Loucy (cell line): ENCODE data around the gene CFAP251.

Source experiments
- H2AFZ ChIP-seq: fragments of 200-600 bp; sonication (generic); 2 replicates; pipeline ENCODE4 v1.6.0; 2016; ENCODE audit warnings: antibody characterized with exemption, mild to moderate bottlenecking, low read length, moderate library complexity
- H3F3A ChIP-seq: fragments of 200-600 bp; 2 replicates; pipeline ENCODE4 v1.6.0; 2016; ENCODE audit warnings: antibody characterized with exemption, low read depth, mild to moderate bottlenecking
- H3K27me3 ChIP-seq: fragments of 200-600 bp; sonication (generic); 2 replicates; pipeline ENCODE4 v1.6.1; 2014; ENCODE audit warnings: low read length, mild to moderate bottlenecking; ENCODE audit not compliant: insufficient read depth, poor library complexity, severe bottlenecking
- H3K36me3 ChIP-seq: fragments of 200-600 bp; sonication (generic); 2 replicates; pipeline ENCODE4 v1.6.1; 2016; ENCODE audit warnings: low read length; ENCODE audit not compliant: insufficient read depth
- H3K4me1 ChIP-seq: fragments of 200-600 bp; sonication (generic); 2 replicates; pipeline ENCODE4 v1.5.1; 2014; ENCODE audit warnings: low read length, mild to moderate bottlenecking; ENCODE audit not compliant: insufficient read depth, poor library complexity, severe bottlenecking
- H3K4me2 ChIP-seq: fragments of 200-600 bp; sonication (generic); 2 replicates; pipeline ENCODE4 v1.6.0; 2014; ENCODE audit warnings: antibody characterized with exemption, low read length, low read depth, mild to moderate bottlenecking; ENCODE audit not compliant: poor library complexity, severe bottlenecking
- H3K4me3 ChIP-seq: fragments of 200-600 bp; sonication (generic); 2 replicates; pipeline ENCODE4 v1.5.1; 2014; ENCODE audit warnings: low read length, mild to moderate bottlenecking, mixed read lengths; ENCODE audit not compliant: poor library complexity, severe bottlenecking
- H3K79me2 ChIP-seq: fragments of 200-600 bp; sonication (generic); 2 replicates; pipeline ENCODE4 v1.6.1; 2014; ENCODE audit warnings: low read length; ENCODE audit not compliant: insufficient read depth
- H3K9ac ChIP-seq: fragments of 200-600 bp; sonication (generic); 2 replicates; pipeline ENCODE4 v1.6.0; 2014; ENCODE audit warnings: mild to moderate bottlenecking, low read depth, low read length, moderate library complexity; ENCODE audit not compliant: poor library complexity, severe bottlenecking
- H3K9me2 ChIP-seq: fragments of 200-600 bp; sonication (generic); replicated peaks from 2 replicates; pipeline ENCODE4 v1.6.1; 2016; ENCODE audit warnings: low read depth, low read length, mixed read lengths
- H3K9me3 ChIP-seq: fragments of 200-600 bp; sonication (generic); 2 replicates; pipeline ENCODE4 v1.6.1; 2014; ENCODE audit warnings: mild to moderate bottlenecking, antibody characterized with exemption, low read length, low read depth; ENCODE audit not compliant: insufficient read depth
- H4K20me1 ChIP-seq: fragments of 200-600 bp; sonication (generic); 2 replicates; pipeline ENCODE4 v1.6.0; 2014; ENCODE audit warnings: antibody characterized with exemption, low read length, mild to moderate bottlenecking; ENCODE audit not compliant: insufficient read depth, poor library complexity, severe bottlenecking
- EZH2phosphoT487 ChIP-seq: fragments of 200-600 bp; IDR thresholded peaks from 2 replicates; pipeline ENCODE4 v1.6.1; 2018; ENCODE audit warnings: antibody characterized with exemption, mild to moderate bottlenecking, moderate library complexity, borderline replicate concordance
- TF ChIP-seq, protein P1 (sequence below): fragments of 200-600 bp; sonication (generic); conservative IDR thresholded peaks from 2 replicates; pipeline ENCODE4 v1.5.1; 2014; ENCODE audit warnings: mild to moderate bottlenecking, antibody characterized with exemption, low read length

CFAP251 gene

DNA sequence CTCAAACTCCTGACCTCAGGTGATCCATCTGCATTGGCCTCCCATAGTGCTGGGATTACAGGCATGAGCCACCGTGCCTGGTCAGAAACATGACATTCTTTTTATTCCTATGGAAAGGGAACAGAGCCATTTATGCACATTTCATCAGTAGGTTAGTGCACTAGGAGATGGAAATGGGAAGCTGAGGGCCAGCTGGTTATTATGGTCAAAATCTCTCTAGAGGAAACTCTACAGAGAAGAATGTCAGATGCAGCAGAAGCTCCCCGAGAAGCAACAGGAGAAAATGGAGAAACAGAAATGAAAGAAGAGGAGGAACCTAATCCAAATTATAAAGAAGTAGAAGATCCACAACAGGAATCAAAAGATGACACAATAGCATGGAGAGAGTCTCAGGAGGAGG lies 2.7 kb downstream of the CFAP251 start:
- Histone ChIP-seq H2AFZ (no peak overlapping the region), H3F3A (no peaks in the 10 kb centered on the region), H4K20me1 (no peaks in the 10 kb centered on the region), H3K9ac (no peak overlapping the region), H3K27me3 (no peaks in the 10 kb centered on the region), H3K9me2 (no peaks in the 10 kb centered on the region), H3K4me1 (no peaks in the 10 kb centered on the region), H3K4me3 (no peak overlapping the region), H3K4me2 (no peak overlapping the region), H3K79me2 (no peaks in the 10 kb centered on the region), H3K9me3 (no peaks in the 10 kb centered on the region), H3K36me3 (peaks cover 18% of the 10 kb centered on the region; the same call in 1 of the 2 replicates)
- TF ChIP-seq EZH2phosphoT487: no peak
- TF ChIP-seq, protein P1, sequence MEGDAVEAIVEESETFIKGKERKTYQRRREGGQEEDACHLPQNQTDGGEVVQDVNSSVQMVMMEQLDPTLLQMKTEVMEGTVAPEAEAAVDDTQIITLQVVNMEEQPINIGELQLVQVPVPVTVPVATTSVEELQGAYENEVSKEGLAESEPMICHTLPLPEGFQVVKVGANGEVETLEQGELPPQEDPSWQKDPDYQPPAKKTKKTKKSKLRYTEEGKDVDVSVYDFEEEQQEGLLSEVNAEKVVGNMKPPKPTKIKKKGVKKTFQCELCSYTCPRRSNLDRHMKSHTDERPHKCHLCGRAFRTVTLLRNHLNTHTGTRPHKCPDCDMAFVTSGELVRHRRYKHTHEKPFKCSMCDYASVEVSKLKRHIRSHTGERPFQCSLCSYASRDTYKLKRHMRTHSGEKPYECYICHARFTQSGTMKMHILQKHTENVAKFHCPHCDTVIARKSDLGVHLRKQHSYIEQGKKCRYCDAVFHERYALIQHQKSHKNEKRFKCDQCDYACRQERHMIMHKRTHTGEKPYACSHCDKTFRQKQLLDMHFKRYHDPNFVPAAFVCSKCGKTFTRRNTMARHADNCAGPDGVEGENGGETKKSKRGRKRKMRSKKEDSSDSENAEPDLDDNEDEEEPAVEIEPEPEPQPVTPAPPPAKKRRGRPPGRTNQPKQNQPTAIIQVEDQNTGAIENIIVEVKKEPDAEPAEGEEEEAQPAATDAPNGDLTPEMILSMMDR: no peak

DNA sequence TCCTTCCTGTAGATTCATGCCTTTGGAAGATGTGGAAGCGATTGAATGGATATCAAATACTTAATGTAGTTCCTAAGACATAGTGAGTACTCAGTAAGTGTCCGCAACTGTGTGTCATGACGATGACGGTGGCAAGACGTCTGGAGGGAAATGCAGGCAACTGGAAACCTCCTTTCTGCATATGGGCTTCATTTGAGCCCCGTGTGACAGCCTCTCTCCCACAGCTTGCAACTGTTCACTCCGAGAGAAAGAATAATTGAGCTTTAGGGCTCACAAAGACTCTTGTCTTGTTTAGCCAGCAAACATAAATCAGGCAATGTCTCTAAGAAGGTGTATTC lies 6.9 kb downstream of the CFAP251 start:
- H3K4me2 ChIP-seq: no peak overlapping the region

DNA sequence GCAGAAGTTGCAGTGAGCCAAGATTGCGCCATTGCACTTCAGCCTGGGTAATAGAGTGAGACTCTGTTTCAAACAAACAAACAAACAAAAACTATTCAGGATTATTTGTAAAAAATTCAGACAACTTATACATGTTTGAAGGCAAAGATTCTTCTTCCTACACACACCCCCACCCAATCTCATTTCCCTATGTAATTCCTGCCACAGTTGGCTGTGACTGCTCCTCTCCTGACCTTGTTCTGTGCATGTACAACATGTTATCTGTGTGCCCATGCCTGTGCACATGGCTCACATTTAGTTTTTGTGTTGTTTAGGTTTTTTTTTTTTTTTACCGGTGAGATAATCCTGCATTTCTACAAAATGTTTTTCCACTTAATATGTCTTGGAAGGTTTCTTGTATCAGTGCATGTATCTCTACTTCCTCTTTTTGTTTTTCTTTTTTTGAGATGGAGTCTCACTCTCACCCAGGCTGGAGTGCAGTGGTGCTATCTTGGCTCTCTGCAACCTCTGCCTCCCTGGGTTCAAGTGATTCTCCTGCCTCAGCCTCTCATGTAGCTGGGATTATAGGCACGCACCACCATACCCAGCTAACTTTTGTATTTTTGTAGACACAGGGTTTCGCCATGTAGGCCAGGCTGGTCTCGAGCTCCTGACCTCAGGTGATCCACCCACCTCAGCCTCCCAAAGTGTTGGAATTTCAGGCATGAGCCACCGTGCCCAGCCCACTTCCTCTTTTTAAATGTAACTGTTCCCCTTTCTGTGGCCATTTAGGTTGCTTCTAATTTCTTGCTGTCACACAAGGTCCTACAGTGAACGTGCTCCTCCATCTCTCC lies 8.7 kb downstream of the CFAP251 start:
- Histone ChIP-seq H2AFZ (no peak overlapping the region), H3K9me3 (no peaks in the 10 kb centered on the region), H3K79me2 (no peaks in the 10 kb centered on the region), H3K9me2 (no peaks in the 10 kb centered on the region), H3K4me2 (no peak overlapping the region), H3K4me3 (no peak overlapping the region), H3K27me3 (no peaks in the 10 kb centered on the region), H3K9ac (no peak overlapping the region), H3K36me3 (no peaks in the 10 kb centered on the region), H3F3A (no peaks in the 10 kb centered on the region), H3K4me1 (no peaks in the 10 kb centered on the region), H4K20me1 (no peaks in the 10 kb centered on the region)
- no peak for TF ChIP-seq EZH2phosphoT487
- TF ChIP-seq, protein P1: no peak

More for the DNA sequence above, 6.9 kb downstream of the CFAP251 start:
- Histone ChIP-seq H3K4me1 (no peaks in the 10 kb centered on the region), H2AFZ (no peak overlapping the region), H3F3A (no peaks in the 10 kb centered on the region), H3K36me3 (no peaks in the 10 kb centered on the region), H3K27me3 (no peaks in the 10 kb centered on the region), H3K79me2 (no peaks in the 10 kb centered on the region), H3K9me3 (no peaks in the 10 kb centered on the region), H3K9ac (no peak overlapping the region), H3K9me2 (no peaks in the 10 kb centered on the region), H3K4me3 (no peak overlapping the region), H4K20me1 (no peaks in the 10 kb centered on the region)
- TF ChIP-seq, protein P1: no peak
- no peak for TF ChIP-seq EZH2phosphoT487
